ENCODE measurements around the gene LTBP1.

DNA sequence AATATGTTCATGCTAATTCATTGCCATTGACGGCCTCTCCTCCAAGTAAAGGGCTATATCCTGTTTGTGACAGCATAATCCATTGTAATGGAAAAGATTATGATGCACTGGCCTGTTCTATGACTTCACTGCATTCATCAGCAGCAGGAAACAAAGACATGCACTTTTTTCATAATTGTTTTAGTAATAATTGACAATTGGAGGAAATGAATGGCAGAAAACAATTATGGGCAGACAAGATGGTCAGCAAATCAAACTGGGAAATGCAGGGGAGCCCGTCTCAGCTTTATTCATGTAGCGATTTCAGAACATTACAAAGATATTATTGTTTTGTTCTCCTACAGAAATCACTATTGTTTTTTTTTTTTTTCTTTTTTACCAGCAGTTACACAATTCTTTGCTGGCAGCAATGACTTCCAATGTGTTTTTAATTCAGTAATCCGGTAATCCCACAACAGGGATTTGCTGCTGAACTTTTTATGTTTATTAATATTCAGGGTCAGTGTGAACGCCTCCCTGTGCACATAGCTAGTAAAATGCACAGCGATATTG is 495.9 kb downstream of the LTBP1 start:
- no peak for TF ChIP-seq EZH2 (IDR thresholded peaks at IDR 0.05; ENCODE audit: low read length)
- TF ChIP-seq, protein P1, sequence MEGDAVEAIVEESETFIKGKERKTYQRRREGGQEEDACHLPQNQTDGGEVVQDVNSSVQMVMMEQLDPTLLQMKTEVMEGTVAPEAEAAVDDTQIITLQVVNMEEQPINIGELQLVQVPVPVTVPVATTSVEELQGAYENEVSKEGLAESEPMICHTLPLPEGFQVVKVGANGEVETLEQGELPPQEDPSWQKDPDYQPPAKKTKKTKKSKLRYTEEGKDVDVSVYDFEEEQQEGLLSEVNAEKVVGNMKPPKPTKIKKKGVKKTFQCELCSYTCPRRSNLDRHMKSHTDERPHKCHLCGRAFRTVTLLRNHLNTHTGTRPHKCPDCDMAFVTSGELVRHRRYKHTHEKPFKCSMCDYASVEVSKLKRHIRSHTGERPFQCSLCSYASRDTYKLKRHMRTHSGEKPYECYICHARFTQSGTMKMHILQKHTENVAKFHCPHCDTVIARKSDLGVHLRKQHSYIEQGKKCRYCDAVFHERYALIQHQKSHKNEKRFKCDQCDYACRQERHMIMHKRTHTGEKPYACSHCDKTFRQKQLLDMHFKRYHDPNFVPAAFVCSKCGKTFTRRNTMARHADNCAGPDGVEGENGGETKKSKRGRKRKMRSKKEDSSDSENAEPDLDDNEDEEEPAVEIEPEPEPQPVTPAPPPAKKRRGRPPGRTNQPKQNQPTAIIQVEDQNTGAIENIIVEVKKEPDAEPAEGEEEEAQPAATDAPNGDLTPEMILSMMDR (optimal IDR thresholded peaks at IDR 0.05 in 1 of 3, IDR thresholded peaks at IDR 0.05 in 1 of 3, conservative IDR thresholded peaks at IDR 0.05 in 1 of 3; ENCODE audit: extremely low read depth in 1 of 3, insufficient read depth in 2 of 3, low read length in 3 of 3) = no peak

Measured in keratinocyte (primary cell).